ENCODE results near the gene CACNG8. TPM values are rescaled to one million over a fixed set of nuclear protein-coding genes. Genes with fewer than 3 reads are reported as not detected.

Gene CACNG8
- total RNA-seq, 1 donor from 2014 or later: not detected

DNA sequence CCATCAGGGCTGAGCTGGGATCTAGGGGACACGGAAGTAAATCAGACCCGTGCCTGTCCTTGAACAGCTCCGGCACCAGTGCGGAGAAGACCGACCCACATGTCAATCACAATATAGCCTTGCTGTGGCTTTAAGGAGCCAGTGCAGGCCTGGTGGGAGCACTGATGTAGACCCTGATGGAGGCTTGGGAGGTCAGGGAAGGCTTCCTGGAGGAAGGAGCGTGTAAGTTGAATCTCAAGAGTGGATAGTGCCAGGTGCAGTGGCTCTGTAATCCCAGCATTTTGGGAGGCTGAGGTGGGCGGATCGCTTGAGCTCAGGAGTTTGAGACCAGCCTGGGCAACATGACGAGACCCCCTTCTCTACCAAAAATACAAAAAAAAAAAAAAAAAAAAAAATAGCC is 10.8 kb upstream of the CACNG8 start:
- Mint-ChIP-seq H3K4me3 (no peak overlapping the region), H3K36me3 (ENCODE audit: low read depth) (no peaks in the 10 kb centered on the region), H3K9me3 (no peaks in the 10 kb centered on the region), H3K4me1 (ENCODE audit: low read depth) (no peaks in the 10 kb centered on the region), H3K27me3 (ENCODE audit: insufficient read depth) (peaks cover 7% of the 10 kb centered on the region), H3K27ac (no peak overlapping the region)
- intact Hi-C loops (cut with micrococcal nuclease): no loop called here
- DNase-seq (ENCODE audit: low spot score): no peak

DNA sequence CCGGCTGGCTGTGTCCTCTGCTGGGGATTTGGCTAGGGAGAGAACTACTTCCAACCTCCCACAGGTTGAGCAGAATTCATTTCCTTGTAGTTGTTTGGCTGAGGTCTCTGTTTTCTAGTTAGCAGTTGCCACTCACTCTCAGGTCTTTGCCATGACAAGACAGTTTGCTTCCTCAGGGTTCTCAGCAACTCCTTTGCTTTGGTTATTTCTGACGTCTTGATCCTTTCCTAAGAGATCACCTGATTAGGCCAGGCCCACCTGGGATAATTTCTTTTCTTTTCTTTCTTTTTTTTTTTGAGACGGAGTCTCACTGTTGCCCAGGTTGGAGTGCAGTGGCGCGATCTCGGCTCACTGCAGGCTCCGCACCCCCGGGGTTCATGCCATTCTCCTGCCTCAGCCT is 9.4 kb upstream of the CACNG8 start:
- no peaks in the 10 kb centered on the region for H3K9me3 Mint-ChIP-seq
- no peak for DNase-seq (ENCODE audit: low spot score)
- intact Hi-C loops (cut with micrococcal nuclease): no loop called here
- H3K4me3 Mint-ChIP-seq: no peak overlapping the region
- H3K27me3 Mint-ChIP-seq (ENCODE audit: insufficient read depth): peaks cover 19% of the 10 kb centered on the region
- H3K27ac Mint-ChIP-seq: no peak overlapping the region
- no peaks in the 10 kb centered on the region for H3K36me3 Mint-ChIP-seq (ENCODE audit: low read depth)
- H3K4me1 Mint-ChIP-seq (ENCODE audit: low read depth): no peaks in the 10 kb centered on the region

DNA sequence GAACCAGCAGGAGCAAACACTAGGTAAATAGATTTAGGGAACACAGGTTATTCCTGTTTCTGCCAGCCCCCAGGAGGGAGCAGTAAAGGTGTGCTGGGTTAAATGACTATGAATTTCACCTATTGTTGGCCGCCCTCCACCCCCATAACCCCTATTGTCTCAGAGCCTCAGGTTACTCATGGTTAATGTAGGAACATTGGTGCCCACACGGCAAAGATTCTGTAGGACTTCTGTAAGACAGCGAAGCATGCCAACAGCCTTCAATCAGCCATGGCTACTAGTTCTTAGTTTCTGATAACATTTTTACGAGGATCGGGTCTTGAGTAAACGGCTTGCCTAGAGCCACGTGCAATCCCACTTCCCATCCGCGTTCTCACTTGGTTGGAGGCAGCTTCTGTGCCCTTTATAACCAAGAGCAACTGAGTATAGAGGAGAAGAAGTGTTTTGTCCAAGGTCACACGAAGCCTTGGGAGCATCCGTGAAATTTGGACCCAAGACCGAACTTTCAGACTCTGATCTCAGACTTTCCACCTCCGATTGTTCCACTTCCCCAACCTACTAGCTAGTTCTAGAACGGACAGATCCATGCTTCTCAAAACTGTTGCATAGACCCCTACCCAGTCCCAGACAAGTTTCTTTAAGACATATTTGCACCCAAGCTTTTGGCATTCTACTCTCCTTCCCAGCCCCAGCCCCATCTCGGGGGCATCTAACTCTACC is 5.1 kb upstream of the CACNG8 start:
- Mint-ChIP-seq H3K4me3 (no peak overlapping the region), H3K27ac (no peak overlapping the region), H3K4me1 (ENCODE audit: low read depth) (no peaks in the 10 kb centered on the region), H3K36me3 (ENCODE audit: low read depth) (no peaks in the 10 kb centered on the region), H3K9me3 (no peaks in the 10 kb centered on the region), H3K27me3 (ENCODE audit: insufficient read depth) (peaks cover 53% of the 10 kb centered on the region)
- intact Hi-C loops (cut with micrococcal nuclease): no loop called here
- no peak for DNase-seq (ENCODE audit: low spot score)

DNA sequence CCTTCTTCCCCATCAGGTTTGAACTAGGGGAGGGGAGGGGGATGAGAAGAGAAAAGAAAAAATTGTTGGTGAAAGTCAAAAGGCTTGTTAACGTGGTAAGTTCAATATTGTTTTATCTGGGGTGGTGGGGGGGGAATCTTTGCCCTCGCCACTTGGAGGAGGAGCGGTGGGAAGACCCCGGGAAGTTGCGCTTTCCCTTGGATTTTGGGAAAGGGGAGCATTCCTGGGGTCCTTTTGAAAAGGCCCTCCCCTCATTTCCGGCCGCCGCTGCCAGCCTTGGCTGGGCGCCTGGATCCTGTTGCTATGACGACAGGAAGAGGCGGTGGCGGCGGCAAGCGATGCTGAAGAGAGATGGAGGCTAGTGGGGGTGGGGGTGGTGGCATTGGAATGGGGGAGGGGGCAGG is 4.6 kb upstream of the CACNG8 start:
- H3K27me3 Mint-ChIP-seq (ENCODE audit: insufficient read depth): peaks cover 55% of the 10 kb centered on the region
- H3K27ac Mint-ChIP-seq: no peak overlapping the region
- H3K4me1 Mint-ChIP-seq (ENCODE audit: low read depth): no peaks in the 10 kb centered on the region

DNA sequence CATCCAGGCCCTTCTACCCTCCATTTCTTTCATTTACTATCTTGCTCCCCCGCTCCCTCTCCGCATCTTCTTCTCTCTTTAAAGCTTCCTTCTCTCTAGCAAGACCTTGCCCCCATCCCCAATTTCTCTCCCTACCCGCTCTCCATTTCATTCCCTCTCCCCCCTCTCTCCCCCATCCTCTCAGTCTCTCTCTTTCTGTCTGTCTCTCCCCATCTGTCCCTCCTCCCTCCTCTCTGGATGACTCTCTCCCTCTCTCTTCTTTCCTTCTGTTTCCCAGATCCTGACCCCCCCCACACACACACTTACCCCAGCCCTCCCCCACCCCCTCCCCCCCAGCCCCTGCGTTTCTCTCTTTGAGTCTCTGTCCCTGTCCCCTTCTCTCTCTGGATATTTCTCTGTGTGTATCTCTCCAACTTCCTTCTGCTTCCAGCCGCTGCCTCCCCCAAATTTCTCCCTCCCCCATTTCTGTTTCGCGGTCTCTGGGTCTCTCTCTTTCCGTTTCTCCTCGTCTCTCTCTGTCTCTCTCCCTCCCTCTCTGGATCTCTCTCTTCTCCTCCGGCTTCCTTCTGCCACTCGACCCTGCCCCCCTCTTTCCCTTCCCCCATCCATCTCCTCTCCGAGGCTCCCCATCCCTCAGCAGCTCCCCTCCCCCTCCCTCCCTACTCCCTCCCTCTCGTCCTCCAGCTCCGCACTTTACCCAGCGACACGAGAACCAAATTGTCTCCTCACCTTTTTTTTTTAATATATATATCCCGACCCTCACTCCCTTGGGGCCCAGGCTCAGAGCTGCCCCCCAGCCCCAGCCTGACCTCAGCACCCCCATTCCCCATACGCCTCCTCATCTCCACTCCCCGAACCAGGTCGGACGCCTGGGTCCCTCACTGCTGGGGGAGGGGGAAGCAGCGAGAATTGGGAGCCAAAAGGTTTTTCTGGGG is 3.6 kb upstream of the CACNG8 start:
- H3K27me3 Mint-ChIP-seq (ENCODE audit: insufficient read depth): peaks cover 64% of the 10 kb centered on the region
- no peaks in the 10 kb centered on the region for H3K9me3 Mint-ChIP-seq
- H3K4me1 Mint-ChIP-seq (ENCODE audit: low read depth): no peaks in the 10 kb centered on the region
- no peak overlapping the region for H3K4me3 Mint-ChIP-seq
- intact Hi-C loops (cut with micrococcal nuclease): no loop called here
- no peak for DNase-seq (ENCODE audit: low spot score)
- no peak overlapping the region for H3K27ac Mint-ChIP-seq
- H3K36me3 Mint-ChIP-seq (ENCODE audit: low read depth): no peaks in the 10 kb centered on the region

More for the DNA sequence above, 4.6 kb upstream of the CACNG8 start:
- Mint-ChIP-seq H3K36me3 (ENCODE audit: low read depth) (no peaks in the 10 kb centered on the region), H3K9me3 (no peaks in the 10 kb centered on the region), H3K4me3 (no peak overlapping the region)
- no peak for DNase-seq (ENCODE audit: low spot score)
- intact Hi-C loops (cut with micrococcal nuclease): no loop called here

DNA sequence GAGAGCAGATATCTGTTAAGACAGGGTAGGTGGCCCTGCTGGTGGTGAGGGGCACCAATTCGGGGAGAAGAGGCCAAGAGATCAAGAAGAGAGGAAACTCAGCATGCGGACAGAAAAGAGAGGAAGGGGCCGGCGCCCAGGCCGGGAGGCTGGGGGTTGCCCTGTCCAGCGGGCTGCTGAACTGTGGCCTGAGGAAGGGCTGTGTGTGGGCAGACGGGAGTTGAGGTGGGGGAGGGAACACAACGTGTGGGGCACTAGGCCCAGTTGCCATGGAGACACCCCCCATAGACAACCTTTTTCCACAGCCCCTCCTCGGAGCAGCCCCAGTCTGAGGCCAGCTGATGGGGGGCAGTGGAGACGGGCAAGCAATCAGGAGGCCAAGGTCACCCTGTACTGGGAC is 2.5 kb upstream of the CACNG8 start:
- Mint-ChIP-seq H3K9me3 (no peaks in the 10 kb centered on the region), H3K36me3 (ENCODE audit: low read depth) (no peaks in the 10 kb centered on the region), H3K27ac (no peak overlapping the region), H3K4me3 (no peak overlapping the region), H3K4me1 (ENCODE audit: low read depth) (no peaks in the 10 kb centered on the region), H3K27me3 (ENCODE audit: insufficient read depth) (peaks cover 75% of the 10 kb centered on the region)
- DNase-seq (ENCODE audit: low spot score): no peak
- intact Hi-C loops (cut with micrococcal nuclease): no loop called here

DNA sequence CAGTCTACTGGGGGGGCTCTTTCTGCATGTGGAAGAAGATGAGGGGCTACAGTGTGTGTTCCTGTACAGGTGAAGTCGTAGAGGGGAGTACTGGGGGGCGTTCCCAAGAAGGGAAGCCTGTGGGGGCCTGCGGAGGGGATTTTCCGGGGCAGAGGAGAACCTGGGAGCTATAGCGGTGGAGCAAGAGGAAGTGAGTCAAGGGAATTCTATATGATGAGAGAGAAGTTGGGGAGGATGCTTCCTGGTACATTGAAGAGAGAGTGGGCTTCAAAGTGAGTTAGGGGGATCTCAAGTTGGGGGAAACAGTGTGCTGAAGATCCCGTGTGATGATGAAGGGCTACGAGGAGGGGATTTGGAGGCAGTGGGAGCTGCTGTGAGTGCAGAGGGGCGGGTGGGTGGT is 1.9 kb upstream of the CACNG8 start:
- Mint-ChIP-seq H3K27ac (no peak overlapping the region), H3K27me3 (ENCODE audit: insufficient read depth) (peaks cover 73% of the 10 kb centered on the region), H3K4me3 (no peak overlapping the region), H3K36me3 (ENCODE audit: low read depth) (no peaks in the 10 kb centered on the region), H3K4me1 (ENCODE audit: low read depth) (no peaks in the 10 kb centered on the region), H3K9me3 (no peaks in the 10 kb centered on the region)
- DNase-seq (ENCODE audit: low spot score): no peak
- intact Hi-C loops (cut with micrococcal nuclease): no loop called here

DNA sequence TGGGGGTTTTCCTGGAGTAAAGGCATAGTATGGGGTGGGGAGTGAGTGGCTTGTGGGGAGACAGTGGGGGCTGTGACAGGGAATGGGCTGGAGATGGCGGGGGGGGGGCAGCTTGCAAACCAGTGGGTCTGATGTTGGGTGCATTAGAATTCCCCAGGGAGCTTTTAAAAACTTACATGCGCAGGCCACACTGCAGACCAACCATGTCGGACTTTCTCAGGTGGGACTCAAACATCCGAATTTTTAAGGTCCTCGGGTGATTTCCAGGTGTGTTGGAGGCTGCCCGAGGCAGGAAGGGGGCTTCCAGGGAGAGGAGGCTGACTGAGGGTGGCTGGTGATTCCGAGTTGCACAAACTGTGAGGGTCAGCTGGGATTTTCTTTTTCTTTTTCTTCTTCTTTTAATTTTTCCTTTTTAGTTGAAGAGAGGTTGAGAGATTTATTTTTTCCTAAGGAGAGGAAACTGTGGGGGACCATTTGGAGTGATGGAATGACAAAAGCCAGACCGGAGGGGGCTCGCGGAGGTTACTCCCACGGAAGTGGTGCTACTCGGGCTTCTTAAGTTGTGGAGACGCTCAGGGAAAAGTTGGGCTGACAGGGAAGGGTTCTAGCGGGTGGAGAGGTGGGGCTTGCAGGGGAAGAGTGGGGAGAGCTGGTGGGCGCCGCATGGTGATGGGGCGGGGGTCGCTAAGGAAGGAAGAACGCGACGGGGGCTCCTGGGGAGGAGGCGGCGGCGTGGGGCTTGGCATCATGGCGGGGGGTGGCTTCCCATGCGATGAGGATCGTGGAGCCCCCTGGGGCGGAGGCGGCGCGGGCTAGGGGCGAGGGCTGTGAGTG is 997 bp upstream of the CACNG8 start:
- H3K4me3 Mint-ChIP-seq: no peak overlapping the region

DNA sequence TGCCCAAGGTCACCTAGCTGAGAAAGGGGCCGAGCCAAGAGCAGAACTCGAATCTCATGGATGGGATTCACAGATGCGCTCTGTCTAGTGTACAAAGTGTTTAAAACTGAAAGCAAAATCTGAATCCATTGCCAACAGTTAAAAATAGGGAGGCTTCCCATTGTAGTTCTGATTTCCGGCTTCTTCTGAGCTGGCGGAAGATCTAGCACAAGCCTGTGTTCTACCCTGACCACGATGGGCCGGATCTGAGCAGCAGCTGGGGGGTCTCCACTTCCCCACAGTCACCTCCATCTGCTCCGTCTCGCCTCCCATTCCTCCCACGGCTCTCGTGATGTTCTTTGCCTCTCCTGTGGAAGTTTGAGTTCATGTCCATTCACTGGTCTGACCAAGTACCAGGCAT is 2.4 kb downstream of the CACNG8 start:
- no peaks in the 10 kb centered on the region for H3K9me3 Mint-ChIP-seq
- peaks cover 47% of the 10 kb centered on the region for H3K27me3 Mint-ChIP-seq (ENCODE audit: insufficient read depth)
- H3K4me3 Mint-ChIP-seq: no peak overlapping the region
- H3K27ac Mint-ChIP-seq: no peak overlapping the region
- H3K4me1 Mint-ChIP-seq (ENCODE audit: low read depth): no peaks in the 10 kb centered on the region
- H3K36me3 Mint-ChIP-seq (ENCODE audit: low read depth): no peaks in the 10 kb centered on the region
- intact Hi-C loops (cut with micrococcal nuclease): no loop called here
- no peak for DNase-seq (ENCODE audit: low spot score)

More for the DNA sequence above, 997 bp upstream of the CACNG8 start:
- intact Hi-C loops (cut with micrococcal nuclease): no loop called here
- Mint-ChIP-seq H3K9me3 (no peaks in the 10 kb centered on the region), H3K27ac (no peak overlapping the region), H3K4me1 (ENCODE audit: low read depth) (no peaks in the 10 kb centered on the region), H3K27me3 (ENCODE audit: insufficient read depth) (peaks cover 70% of the 10 kb centered on the region), H3K36me3 (ENCODE audit: low read depth) (no peaks in the 10 kb centered on the region)
- no peak for DNase-seq (ENCODE audit: low spot score)

DNA sequence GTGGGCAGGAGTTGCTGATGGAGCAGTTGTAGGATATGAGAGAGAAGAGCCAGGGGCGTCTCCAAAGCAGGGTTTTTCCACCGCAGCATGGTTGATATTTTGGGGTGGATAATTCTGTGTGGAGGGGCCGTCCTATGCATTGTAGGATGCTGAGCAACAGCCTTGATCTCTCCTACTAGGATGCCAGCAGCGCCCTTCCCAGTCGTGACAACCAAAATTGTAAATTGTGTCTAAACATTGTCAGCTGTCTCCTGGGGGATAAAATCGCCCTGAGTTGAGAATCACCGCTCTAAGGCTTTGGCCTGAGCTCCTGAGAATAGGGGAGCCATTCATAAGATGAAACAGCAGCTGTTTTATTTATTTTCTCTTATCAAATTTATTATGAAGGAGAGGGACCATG is 4.2 kb downstream of the CACNG8 start:
- Mint-ChIP-seq H3K9me3 (no peaks in the 10 kb centered on the region), H3K27me3 (ENCODE audit: insufficient read depth) (peaks cover 36% of the 10 kb centered on the region), H3K4me1 (ENCODE audit: low read depth) (no peaks in the 10 kb centered on the region), H3K36me3 (ENCODE audit: low read depth) (no peaks in the 10 kb centered on the region), H3K4me3 (no peak overlapping the region), H3K27ac (no peak overlapping the region)
- intact Hi-C loops (cut with micrococcal nuclease): no loop called here
- no peak for DNase-seq (ENCODE audit: low spot score)

DNA sequence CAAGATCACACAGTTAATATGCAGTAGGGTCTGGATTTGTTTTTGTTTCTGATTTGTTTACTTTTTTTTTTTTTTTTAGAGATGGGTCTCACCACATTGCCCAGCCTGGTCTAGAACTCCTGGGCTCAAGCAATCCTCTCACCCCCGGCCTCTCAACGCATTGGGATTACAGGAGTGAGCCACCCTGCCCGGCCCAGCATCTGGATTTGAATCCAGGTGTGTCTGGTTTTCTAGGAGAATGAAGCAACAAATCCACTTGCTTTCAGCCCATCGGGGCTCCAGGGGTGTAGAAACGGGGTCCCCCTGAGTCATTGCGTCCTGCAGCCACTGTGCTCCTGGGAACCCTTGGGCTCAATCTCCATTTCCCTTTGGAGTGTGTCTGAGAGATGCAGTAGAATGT is 6.6 kb downstream of the CACNG8 start:
- Mint-ChIP-seq H3K36me3 (ENCODE audit: low read depth) (no peaks in the 10 kb centered on the region), H3K9me3 (no peaks in the 10 kb centered on the region), H3K4me1 (ENCODE audit: low read depth) (no peaks in the 10 kb centered on the region), H3K27ac (no peak overlapping the region), H3K4me3 (no peak overlapping the region), H3K27me3 (ENCODE audit: insufficient read depth) (peaks cover 31% of the 10 kb centered on the region)
- DNase-seq (ENCODE audit: low spot score): no peak
- intact Hi-C loops (cut with micrococcal nuclease): no loop called here

DNA sequence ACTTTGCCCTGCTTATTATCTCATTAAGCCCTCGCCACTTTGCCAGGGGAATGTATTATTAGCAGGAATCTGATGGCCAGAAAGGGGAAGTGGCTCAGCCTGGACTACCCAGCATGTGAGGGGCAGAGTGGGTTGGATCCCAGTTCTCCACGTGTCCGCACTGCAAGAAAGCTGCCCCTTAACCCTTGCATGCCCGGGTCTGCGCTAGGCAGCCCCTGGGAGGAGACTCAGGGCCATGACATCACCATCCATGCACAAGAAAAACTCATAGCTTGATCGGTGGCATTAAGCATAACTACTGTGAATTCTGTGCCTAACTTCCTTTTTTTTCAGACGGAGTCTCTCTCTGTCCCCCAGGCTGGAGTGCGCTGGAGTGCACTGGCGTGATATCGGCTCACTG is 8.9 kb downstream of the CACNG8 start:
- Mint-ChIP-seq H3K4me3 (no peak overlapping the region), H3K9me3 (no peaks in the 10 kb centered on the region), H3K4me1 (ENCODE audit: low read depth) (no peaks in the 10 kb centered on the region), H3K27ac (no peak overlapping the region), H3K36me3 (ENCODE audit: low read depth) (no peaks in the 10 kb centered on the region), H3K27me3 (ENCODE audit: insufficient read depth) (peaks cover 26% of the 10 kb centered on the region)
- intact Hi-C loops (cut with micrococcal nuclease): no loop called here
- DNase-seq (ENCODE audit: low spot score): no peak
